ENCODE data around the gene NAT14. TPM values are rescaled to one million over a fixed set of nuclear protein-coding genes. Genes with fewer than 3 reads are reported as not detected.

The NAT14 gene
- total RNA-seq, 1 donor, result 18.1 TPM

DNA sequence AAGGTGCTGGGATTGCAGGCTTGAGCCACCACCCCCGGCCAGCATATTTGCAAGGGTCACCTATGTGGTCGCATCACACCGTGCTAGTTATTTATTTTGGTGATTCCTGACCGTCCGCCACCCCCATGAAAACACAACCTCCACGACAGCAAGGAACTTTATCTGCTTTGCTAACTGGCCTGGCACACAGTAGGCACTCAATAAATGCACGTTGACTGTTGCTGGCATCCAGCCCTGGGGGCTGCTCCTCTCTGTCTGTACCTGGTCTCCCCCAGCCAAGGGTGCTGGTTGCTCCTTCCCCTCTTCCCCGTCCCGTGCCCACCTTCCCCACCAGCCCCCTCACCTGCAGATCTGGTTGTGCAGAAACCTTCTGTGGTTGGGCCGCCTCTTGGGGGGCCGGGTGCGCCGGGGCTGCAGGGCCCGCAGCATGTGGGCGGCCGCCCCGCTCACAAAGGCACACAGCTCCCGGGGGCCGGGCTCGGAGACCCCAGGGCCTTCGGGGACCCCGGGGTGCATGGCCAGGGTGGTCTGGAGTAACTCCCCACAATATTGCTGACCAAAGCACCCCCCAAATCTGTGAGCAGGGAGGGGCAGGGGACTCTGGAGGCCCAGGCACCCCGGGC, 20.8 kb upstream of the NAT14 start:
- H3K4me3 ChIP-seq (ENCODE audit: low read depth, low read length), result no peak overlapping the region
- DNase-seq (ENCODE audit: low read depth), result no peak
- no peak for TF ChIP-seq CTCF (IDR thresholded peaks at IDR 0.05; ENCODE audit: insufficient read depth, low read depth, low read length)

DNA sequence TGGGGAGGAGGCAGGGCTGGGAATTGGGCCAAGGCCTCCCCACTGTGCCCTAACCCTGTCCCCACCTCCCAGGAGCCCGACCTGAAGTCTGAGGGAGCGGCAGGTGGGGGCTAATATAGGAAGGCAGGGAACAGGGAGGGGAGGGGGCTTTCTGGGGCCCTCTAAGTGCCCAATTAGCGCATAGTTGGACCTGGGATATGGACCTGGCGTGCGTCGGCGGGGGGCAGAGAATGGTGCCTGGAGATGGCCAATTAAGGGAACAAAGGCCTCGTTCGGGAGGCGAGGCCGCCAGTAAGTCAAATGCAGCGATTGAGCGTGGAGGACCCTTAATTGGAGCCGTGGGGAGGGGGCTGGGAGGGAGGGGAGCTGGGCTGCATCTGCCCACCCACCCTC, 20.3 kb upstream of the NAT14 start, which contains the start of gene C19orf85:
C19orf85 (minus strand) TSS at position 90 of the 393 bp plus-strand sequence. CDS start 197 bp downstream, outside the sequence.
- TF ChIP-seq CTCF (IDR thresholded peaks at IDR 0.05; ENCODE audit: insufficient read depth, low read depth, low read length), result no peak
- no peak for DNase-seq (ENCODE audit: low read depth)
- no peak within 1 kb of the TSS for H3K4me3 ChIP-seq (ENCODE audit: low read depth, low read length)

GRCh38 chr19:55465460-55466240, 19.3 kb upstream of the NAT14 start:
- no peak overlapping the region for H3K4me3 ChIP-seq (ENCODE audit: low read depth, low read length)
- no peak for DNase-seq (ENCODE audit: low read depth)
- no peak for TF ChIP-seq CTCF (IDR thresholded peaks at IDR 0.05; ENCODE audit: insufficient read depth, low read depth, low read length)

GRCh38 chr19:55466241-55466614, 18.8 kb upstream of the NAT14 start:
- no peak overlapping the region for H3K4me3 ChIP-seq (ENCODE audit: low read depth, low read length)
- TF ChIP-seq CTCF (IDR thresholded peaks at IDR 0.05; ENCODE audit: insufficient read depth, low read depth, low read length), result no peak
- DNase-seq (ENCODE audit: low read depth), result no peak

DNA sequence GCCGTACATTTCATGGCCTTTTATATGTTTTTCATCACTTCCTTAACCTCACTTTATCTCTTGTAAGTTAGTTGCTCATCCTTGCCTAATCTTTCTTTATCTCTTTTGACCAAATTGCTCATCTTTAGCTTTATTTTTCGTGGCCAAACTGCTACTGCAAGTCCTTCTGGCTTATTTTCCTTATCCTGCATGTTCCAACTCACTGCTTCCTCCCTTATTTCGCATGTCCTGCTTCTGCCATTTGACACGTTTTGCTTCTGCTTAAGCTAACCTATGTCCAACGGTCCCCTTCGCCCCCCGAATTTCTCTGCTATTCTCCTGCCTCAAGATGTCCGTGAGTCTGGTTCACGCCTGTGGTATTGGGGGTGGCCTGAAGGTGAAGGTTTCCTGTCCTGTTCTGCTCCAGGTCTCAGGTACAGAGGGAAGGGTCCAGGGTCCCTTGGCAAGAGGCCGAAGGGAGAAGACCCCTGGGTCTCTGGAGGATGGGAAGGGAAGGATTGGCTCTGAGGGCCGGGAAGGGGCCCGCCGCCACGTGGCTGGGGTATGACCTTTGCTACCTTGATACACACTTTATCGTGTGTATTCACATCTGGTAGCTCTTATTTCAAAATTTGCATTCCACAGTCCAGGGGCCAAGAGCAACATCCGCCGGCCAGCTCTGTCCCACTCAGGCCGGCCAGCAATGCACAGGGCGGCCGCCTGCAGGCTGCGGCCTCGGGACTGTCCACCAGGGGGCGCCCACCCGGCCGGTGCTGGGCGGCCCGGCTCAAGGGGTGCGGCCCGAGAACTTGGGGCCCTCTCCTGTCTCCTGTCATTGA, 17.5 kb upstream of the NAT14 start:
- H3K4me3 ChIP-seq (ENCODE audit: low read depth, low read length), result no peak overlapping the region
- TF ChIP-seq CTCF (IDR thresholded peaks at IDR 0.05; ENCODE audit: insufficient read depth, low read depth, low read length), result peak; percentile 95
- peak; percentile 93 for DNase-seq (ENCODE audit: low read depth)

DNA sequence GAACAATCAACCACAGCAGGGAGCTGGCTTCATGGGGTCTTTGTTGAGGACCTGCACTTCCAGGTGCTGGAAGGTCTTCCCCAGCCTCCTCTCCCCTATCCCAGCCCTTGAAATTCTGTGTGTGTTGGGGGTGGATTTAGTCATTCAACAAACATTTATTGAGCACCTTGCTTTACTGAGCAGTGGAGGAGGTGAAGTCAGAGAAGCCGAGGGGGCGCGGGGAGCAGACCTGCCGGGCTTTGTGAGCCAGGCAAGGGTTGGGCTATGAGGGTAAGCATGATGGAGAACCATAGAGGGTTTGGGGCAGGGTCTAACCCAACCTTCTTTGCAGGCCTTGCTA, 17.0 kb upstream of the NAT14 start:
- DNase-seq (ENCODE audit: low read depth), result no peak
- no peak for TF ChIP-seq CTCF (IDR thresholded peaks at IDR 0.05; ENCODE audit: insufficient read depth, low read depth, low read length)
- no peak overlapping the region for H3K4me3 ChIP-seq (ENCODE audit: low read depth, low read length)

Data from fibroblast of villous mesenchyme (primary cell).